ENCODE measurements around the gene IDUA. TPM values are rescaled to one million over a fixed set of nuclear protein-coding genes. Genes with fewer than 3 reads are reported as not detected.

The IDUA gene
- total and polyA plus RNA-seq, 4 donors: 7.5 to 66.5 (median 21.6) TPM

- no peaks in the 10 kb centered on the region for H3K27me3 ChIP-seq (ENCODE audit: control insufficient read depth in 3 of 3, insufficient read depth in 3 of 3, low read length in 2 of 3)
- H3K4me3 ChIP-seq: no peak overlapping the region
- 94% methylated on average over 33 of the region's 33 CpGs for WGBS, 2 donors
- DNase-seq (peak in 1 of 3 donors; percentile 12), ATAC-seq (ENCODE audit: insufficient read depth, low FRiP score) (no peak)
- no peak overlapping the region for H3K27ac ChIP-seq (ENCODE audit: low read depth in 1 of 2, low read length in 1 of 2)
- TF ChIP-seq, protein P1, sequence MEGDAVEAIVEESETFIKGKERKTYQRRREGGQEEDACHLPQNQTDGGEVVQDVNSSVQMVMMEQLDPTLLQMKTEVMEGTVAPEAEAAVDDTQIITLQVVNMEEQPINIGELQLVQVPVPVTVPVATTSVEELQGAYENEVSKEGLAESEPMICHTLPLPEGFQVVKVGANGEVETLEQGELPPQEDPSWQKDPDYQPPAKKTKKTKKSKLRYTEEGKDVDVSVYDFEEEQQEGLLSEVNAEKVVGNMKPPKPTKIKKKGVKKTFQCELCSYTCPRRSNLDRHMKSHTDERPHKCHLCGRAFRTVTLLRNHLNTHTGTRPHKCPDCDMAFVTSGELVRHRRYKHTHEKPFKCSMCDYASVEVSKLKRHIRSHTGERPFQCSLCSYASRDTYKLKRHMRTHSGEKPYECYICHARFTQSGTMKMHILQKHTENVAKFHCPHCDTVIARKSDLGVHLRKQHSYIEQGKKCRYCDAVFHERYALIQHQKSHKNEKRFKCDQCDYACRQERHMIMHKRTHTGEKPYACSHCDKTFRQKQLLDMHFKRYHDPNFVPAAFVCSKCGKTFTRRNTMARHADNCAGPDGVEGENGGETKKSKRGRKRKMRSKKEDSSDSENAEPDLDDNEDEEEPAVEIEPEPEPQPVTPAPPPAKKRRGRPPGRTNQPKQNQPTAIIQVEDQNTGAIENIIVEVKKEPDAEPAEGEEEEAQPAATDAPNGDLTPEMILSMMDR (IDR thresholded peaks at IDR 0.05; ENCODE audit: control extremely low read depth, extremely low read depth): no peak
- H3K4me1 ChIP-seq (ENCODE audit: control insufficient read depth in 5 of 5, insufficient read depth in 5 of 5, low read length in 5 of 5): no peaks in the 10 kb centered on the region
- no peak overlapping the region for H3K9ac ChIP-seq (ENCODE audit: insufficient read depth in 1 of 2, low read length in 2 of 2)
- H3K36me3 ChIP-seq (ENCODE audit: control insufficient read depth in 4 of 4, insufficient read depth in 4 of 4, low read length in 4 of 4): peaks cover 0 to 45% (median 4%) of the 10 kb centered on the region in 4 donors
- no peaks in the 10 kb centered on the region for H3K9me3 ChIP-seq (ENCODE audit: control insufficient read depth in 4 of 4, insufficient read depth in 3 of 4, low read length in 3 of 4)
These were observed 31.5 kb upstream of the IDUA start for GRCh38 chr4:955161-955921.

- ATAC-seq (ENCODE audit: insufficient read depth, low FRiP score): no peak
- DNase-seq: peak in 1 of 3 donors; percentile 11
- H3K36me3 ChIP-seq (ENCODE audit: control insufficient read depth in 4 of 4, insufficient read depth in 4 of 4, low read length in 4 of 4): peaks cover 0 to 51% (median 4%) of the 10 kb centered on the region in 4 donors
- H3K9ac ChIP-seq (ENCODE audit: insufficient read depth in 1 of 2, low read length in 2 of 2): no peak overlapping the region
- WGBS, 2 donors: 79 to 85% methylated on average over 11 to 12 of the region's 12 CpGs
- no peaks in the 10 kb centered on the region for H3K27me3 ChIP-seq (ENCODE audit: control insufficient read depth in 3 of 3, insufficient read depth in 3 of 3, low read length in 2 of 3)
- no peaks in the 10 kb centered on the region for H3K4me1 ChIP-seq (ENCODE audit: control insufficient read depth in 5 of 5, insufficient read depth in 5 of 5, low read length in 5 of 5)
- no peak overlapping the region for H3K27ac ChIP-seq (ENCODE audit: low read depth in 1 of 2, low read length in 1 of 2)
- no peak overlapping the region for H3K4me3 ChIP-seq
- no peaks in the 10 kb centered on the region for H3K9me3 ChIP-seq (ENCODE audit: control insufficient read depth in 4 of 4, insufficient read depth in 3 of 4, low read length in 3 of 4)
- TF ChIP-seq, protein P1 (IDR thresholded peaks at IDR 0.05; ENCODE audit: control extremely low read depth, extremely low read depth): no peak
These were observed 30.9 kb upstream of the IDUA start for GRCh38 chr4:955931-956381.

- no peak overlapping the region for H3K27ac ChIP-seq (ENCODE audit: low read depth in 1 of 2, low read length in 1 of 2)
- H3K4me3 ChIP-seq: no peak overlapping the region
- no peak for ATAC-seq (ENCODE audit: insufficient read depth, low FRiP score)
- peaks cover 0 to 54% (median 4%) of the 10 kb centered on the region in 4 donors for H3K36me3 ChIP-seq (ENCODE audit: control insufficient read depth in 4 of 4, insufficient read depth in 4 of 4, low read length in 4 of 4)
- H3K9ac ChIP-seq (ENCODE audit: insufficient read depth in 1 of 2, low read length in 2 of 2): no peak overlapping the region
- no peaks in the 10 kb centered on the region for H3K4me1 ChIP-seq (ENCODE audit: control insufficient read depth in 5 of 5, insufficient read depth in 5 of 5, low read length in 5 of 5)
- 85 to 91% methylated on average over 13 to 14 of the region's 14 CpGs for WGBS, 2 donors
- TF ChIP-seq, protein P1 (IDR thresholded peaks at IDR 0.05; ENCODE audit: control extremely low read depth, extremely low read depth): no peak
- DNase-seq: no peak
- no peaks in the 10 kb centered on the region for H3K9me3 ChIP-seq (ENCODE audit: control insufficient read depth in 4 of 4, insufficient read depth in 3 of 4, low read length in 3 of 4)
- H3K27me3 ChIP-seq (ENCODE audit: control insufficient read depth in 3 of 3, insufficient read depth in 3 of 3, low read length in 2 of 3): no peaks in the 10 kb centered on the region
These were observed 30.2 kb upstream of the IDUA start for GRCh38 chr4:956531-957230.

All from lung (tissue), 12 donors.